Measurements from ENCODE around the gene PPIF.

PPIF gene

DNA sequence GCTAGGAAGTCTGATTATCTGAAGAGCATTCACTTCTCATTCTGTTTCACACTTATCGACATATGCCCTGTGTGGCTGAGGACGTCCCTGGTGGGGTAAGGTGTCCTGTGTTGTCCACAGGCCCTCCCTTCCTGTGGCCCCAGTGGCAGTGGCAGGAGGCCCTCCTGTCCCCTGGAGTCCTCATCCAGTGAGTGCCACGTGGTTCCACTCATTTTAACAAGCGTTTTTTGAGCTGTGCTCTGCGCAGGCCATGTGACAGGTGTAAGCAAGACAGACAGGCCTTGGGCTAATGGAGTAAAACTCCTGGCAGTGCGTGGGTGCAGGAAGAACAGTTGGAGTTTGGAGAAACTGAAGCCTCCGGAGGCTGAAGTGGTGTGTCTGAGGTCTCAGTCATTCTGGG lies 39.3 kb upstream of the PPIF start:
- Histone ChIP-seq H3K27me3 (no peaks in the 10 kb centered on the region), H3K27ac (peak overlapping the region; percentile 69), H3K9me3 (no peaks in the 10 kb centered on the region), H3K4me3 (ENCODE audit: low read depth in 1 of 2, low read length in 1 of 2) (no peak overlapping the region), H3K36me3 (peaks cover 99% of the 10 kb centered on the region), H3K4me1 (ENCODE audit: control insufficient read depth in 1 of 2, insufficient read depth in 1 of 2, low read depth in 1 of 2, low read length in 1 of 2) (peaks cover 11 to 13% of the 10 kb centered on the region in 2 experiments)
- TF ChIP-seq, protein P1, sequence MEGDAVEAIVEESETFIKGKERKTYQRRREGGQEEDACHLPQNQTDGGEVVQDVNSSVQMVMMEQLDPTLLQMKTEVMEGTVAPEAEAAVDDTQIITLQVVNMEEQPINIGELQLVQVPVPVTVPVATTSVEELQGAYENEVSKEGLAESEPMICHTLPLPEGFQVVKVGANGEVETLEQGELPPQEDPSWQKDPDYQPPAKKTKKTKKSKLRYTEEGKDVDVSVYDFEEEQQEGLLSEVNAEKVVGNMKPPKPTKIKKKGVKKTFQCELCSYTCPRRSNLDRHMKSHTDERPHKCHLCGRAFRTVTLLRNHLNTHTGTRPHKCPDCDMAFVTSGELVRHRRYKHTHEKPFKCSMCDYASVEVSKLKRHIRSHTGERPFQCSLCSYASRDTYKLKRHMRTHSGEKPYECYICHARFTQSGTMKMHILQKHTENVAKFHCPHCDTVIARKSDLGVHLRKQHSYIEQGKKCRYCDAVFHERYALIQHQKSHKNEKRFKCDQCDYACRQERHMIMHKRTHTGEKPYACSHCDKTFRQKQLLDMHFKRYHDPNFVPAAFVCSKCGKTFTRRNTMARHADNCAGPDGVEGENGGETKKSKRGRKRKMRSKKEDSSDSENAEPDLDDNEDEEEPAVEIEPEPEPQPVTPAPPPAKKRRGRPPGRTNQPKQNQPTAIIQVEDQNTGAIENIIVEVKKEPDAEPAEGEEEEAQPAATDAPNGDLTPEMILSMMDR (IDR thresholded peaks at IDR 0.05) = no peak

DNA sequence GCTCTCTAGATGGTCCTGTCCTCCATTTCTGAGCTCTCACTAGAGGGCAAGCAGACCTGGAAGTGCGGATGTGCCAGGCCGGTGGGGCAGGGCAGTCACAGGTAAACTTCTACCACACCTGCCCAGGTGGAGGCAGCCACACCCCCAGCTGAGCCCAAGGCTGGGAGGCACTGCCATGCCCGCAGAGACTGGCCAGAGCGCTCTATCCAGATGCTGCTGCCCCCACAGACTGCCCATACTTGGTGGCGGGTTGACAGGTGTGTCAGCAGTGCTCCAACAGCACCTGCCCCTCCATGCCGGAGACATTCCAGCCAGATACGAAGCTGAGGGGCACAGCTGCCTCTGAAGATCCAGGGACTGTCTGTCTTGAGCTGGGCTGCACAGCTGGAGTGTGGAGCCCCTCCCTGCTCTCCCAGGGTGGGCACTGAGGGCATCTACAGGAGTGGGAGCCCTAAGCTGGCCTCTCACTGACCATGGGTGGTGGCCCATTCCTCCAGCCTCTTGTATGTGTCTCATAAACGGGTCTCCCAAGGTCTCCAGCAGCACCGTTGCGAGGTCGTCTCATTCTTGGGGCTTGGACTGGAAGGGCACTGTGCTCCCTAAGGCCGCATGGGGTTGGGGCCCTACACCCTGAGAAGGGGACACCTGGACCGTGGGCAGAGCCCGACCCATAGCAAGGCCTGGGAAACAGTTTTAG lies 38.2 kb upstream of the PPIF start:
- TF ChIP-seq, protein P1 (IDR thresholded peaks at IDR 0.05) = no peak
- H3K27ac ChIP-seq = peak overlapping the region; percentile 69
- H3K4me1 ChIP-seq (ENCODE audit: control insufficient read depth in 1 of 2, insufficient read depth in 1 of 2, low read depth in 1 of 2, low read length in 1 of 2) = peaks cover 11 to 13% of the 10 kb centered on the region in 2 experiments
- H3K27me3 ChIP-seq = no peaks in the 10 kb centered on the region
- H3K36me3 ChIP-seq = peaks cover 100% of the 10 kb centered on the region
- H3K4me3 ChIP-seq (ENCODE audit: low read depth in 1 of 2, low read length in 1 of 2) = no peak overlapping the region
- no peaks in the 10 kb centered on the region for H3K9me3 ChIP-seq

DNA sequence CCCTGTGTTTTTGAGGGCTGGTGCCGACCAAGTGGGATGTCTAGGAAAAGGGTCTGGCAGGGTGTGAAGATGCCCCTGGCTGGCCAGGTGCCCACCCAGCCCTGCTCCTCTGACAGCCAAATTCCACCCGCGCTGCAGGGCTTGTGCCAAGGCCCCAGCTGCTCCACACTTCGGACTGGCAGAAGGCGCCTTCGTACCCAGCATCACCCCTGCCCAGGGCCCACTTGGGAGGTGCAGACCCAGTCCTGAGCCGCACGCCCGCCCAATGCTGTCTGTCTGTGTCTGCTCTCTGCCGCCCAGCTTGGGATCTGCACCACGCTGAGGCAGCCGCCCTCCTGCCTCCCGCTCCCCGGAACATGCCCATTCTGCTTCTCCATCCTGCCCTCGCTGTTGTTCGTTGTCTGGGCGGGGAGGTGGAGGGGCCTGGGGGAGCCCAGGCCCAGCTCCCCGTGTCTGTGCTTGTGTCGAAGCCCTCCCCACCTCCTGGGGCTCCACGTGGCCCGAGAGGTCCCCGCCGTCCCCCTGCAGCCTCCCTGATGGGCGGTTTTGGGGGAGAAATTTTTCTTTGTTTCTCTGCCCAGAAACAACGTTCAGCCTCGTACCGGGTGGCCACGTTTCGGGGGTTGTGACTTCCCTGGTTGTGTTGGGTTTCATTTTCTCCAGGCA lies 36.9 kb upstream of the PPIF start:
- Histone ChIP-seq H3K27me3 (no peaks in the 10 kb centered on the region), H3K4me3 (ENCODE audit: low read depth in 1 of 2, low read length in 1 of 2) (no peak overlapping the region), H3K27ac (peak overlapping the region; percentile 69), H3K36me3 (peaks cover 94% of the 10 kb centered on the region), H3K9me3 (no peaks in the 10 kb centered on the region), H3K4me1 (ENCODE audit: control insufficient read depth in 1 of 2, insufficient read depth in 1 of 2, low read depth in 1 of 2, low read length in 1 of 2) (peaks cover 11 to 13% of the 10 kb centered on the region in 2 experiments)
- TF ChIP-seq, protein P1 (IDR thresholded peaks at IDR 0.05) = no peak

DNA sequence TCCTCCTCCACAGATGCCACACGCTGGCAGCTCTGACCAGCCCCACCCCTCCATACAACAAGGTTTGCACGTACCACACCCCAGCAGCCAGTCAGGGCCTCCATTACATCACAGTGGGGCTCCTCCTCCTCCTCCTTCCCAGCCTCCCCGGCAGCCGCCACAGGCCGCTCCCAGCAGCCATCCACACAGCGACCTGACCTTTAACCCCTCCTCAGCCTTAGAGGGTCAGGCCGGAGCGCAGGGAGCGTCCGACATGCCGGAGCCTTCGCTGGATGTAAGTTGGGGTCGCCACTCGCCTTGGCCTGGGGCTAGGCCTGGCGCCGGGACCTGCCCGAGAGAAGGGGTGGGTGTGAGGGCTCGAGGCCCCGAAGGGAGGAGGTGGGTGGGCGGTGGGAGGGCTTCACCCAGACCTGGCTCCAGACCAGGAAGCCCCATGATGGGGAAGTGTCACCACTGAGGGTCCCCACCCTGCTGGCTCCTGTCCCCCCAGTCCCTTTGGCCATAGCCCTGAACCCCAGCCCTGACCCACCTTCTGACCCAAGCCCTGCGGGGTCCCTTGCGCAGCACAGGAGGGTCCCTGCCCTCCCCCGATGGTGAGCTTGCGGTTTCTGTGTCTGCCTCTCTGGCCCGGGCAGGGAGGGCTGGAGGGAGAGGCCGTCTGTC lies 36.2 kb upstream of the PPIF start:
- H3K27ac ChIP-seq = no peak overlapping the region
- peaks cover 90% of the 10 kb centered on the region for H3K36me3 ChIP-seq

More for the DNA sequence above, 36.2 kb upstream of the PPIF start:
- H3K9me3 ChIP-seq = no peaks in the 10 kb centered on the region
- peaks cover 11 to 13% of the 10 kb centered on the region in 2 experiments for H3K4me1 ChIP-seq (ENCODE audit: control insufficient read depth in 1 of 2, insufficient read depth in 1 of 2, low read depth in 1 of 2, low read length in 1 of 2)
- no peaks in the 10 kb centered on the region for H3K27me3 ChIP-seq
- TF ChIP-seq, protein P1 (IDR thresholded peaks at IDR 0.05) = no peak
- no peak overlapping the region for H3K4me3 ChIP-seq (ENCODE audit: low read depth in 1 of 2, low read length in 1 of 2)

Measured in neutrophil (primary cell).